Adipocyte (in vitro differentiated cells): ENCODE data around the gene DAZ1.
"Not testable (repeated sequence)": the region's sequence is repeated elsewhere in the genome, so short reads cannot be mapped to it uniquely, and the experiment has no call there.

Experiments used
- DNase-seq: peaks from one replicate; pipeline ENCODE4 v3.0.0-alpha.2; 2015; ENCODE audit warnings: low read depth
- H3K27me3 ChIP-seq: replicated peaks from 2 replicates; pipeline ENCODE4 v1.7.0; 2013; ENCODE audit warnings: mild to moderate bottlenecking, low read length, moderate library complexity; ENCODE audit not compliant: control insufficient read depth, insufficient read depth
- H3K36me3 ChIP-seq: 2 replicates; pipeline ENCODE4 v1.7.0; 2013; ENCODE audit warnings: low read length, mild to moderate bottlenecking, moderate library complexity; ENCODE audit not compliant: control insufficient read depth, insufficient read depth, severe bottlenecking
- H3K4me1 ChIP-seq: 2 replicates; pipeline ENCODE4 v1.7.0; 2013; ENCODE audit warnings: mild to moderate bottlenecking, low read length, moderate library complexity; ENCODE audit not compliant: control insufficient read depth, insufficient read depth
- H3K4me3 ChIP-seq: 2 replicates; pipeline ENCODE4 v1.7.0; 2013; ENCODE audit warnings: mild to moderate bottlenecking, low read length, moderate library complexity
- H3K9ac ChIP-seq: 2 replicates; pipeline ENCODE4 v1.7.0; 2013; ENCODE audit warnings: mild to moderate bottlenecking, low read length, moderate library complexity
- H3K9me3 ChIP-seq: 2 replicates; pipeline ENCODE4 v1.7.0; 2013; ENCODE audit warnings: mild to moderate bottlenecking, low read length, moderate library complexity; ENCODE audit not compliant: control insufficient read depth

Gene DAZ1, protein sequence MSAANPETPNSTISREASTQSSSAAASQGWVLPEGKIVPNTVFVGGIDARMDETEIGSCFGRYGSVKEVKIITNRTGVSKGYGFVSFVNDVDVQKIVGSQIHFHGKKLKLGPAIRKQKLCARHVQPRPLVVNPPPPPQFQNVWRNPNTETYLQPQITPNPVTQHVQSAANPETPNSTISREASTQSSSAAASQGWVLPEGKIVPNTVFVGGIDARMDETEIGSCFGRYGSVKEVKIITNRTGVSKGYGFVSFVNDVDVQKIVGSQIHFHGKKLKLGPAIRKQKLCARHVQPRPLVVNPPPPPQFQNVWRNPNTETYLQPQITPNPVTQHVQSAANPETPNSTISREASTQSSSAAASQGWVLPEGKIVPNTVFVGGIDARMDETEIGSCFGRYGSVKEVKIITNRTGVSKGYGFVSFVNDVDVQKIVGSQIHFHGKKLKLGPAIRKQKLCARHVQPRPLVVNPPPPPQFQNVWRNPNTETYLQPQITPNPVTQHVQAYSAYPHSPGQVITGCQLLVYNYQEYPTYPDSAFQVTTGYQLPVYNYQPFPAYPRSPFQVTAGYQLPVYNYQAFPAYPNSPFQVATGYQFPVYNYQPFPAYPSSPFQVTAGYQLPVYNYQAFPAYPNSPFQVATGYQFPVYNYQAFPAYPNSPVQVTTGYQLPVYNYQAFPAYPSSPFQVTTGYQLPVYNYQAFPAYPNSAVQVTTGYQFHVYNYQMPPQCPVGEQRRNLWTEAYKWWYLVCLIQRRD

DNA sequence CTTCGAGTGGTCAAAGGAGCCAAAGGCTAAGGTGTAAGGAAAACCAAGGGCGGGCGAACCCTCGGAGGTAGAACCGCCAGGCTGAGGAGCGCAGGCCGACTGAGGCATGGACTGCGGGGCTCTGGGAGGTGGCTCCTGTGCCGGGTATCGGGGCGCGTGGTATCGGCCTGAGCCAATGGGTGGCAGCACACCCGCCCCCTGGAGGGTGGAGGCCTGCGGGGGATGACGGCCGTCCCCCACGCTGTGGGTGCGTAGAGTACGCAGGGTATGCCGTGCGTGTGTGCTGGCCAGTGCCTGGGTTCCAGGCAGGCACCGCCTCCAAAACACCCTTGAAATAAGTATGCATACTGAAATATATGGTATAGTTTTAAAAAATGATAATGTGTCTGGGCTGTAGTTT is at the start of gene DAZ1:
Gene DAZ1 (minus strand): TSS at position 101 of the 400 bp plus-strand sequence. CDS start 208 bp downstream, outside the sequence.
- H3K9ac ChIP-seq, H3K27me3 ChIP-seq, H3K4me1 ChIP-seq, H3K36me3 ChIP-seq, H3K4me3 ChIP-seq, DNase-seq, H3K9me3 ChIP-seq: not testable (repeated sequence)

DNA sequence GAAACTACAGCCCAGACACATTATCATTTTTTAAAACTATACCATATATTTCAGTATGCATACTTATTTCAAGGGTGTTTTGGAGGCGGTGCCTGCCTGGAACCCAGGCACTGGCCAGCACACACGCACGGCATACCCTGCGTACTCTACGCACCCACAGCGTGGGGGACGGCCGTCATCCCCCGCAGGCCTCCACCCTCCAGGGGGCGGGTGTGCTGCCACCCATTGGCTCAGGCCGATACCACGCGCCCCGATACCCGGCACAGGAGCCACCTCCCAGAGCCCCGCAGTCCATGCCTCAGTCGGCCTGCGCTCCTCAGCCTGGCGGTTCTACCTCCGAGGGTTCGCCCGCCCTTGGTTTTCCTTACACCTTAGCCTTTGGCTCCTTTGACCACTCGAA is 20.4 kb upstream of the DAZ1 start, which contains the start of gene DAZ2:
Gene DAZ2 (plus strand): TSS at position 301 of the 400 bp plus-strand sequence. CDS start 208 bp downstream, outside the sequence.
- H3K36me3 ChIP-seq, DNase-seq, H3K27me3 ChIP-seq, H3K4me3 ChIP-seq, H3K9ac ChIP-seq, H3K4me1 ChIP-seq, H3K9me3 ChIP-seq: not testable (repeated sequence)

DNA sequence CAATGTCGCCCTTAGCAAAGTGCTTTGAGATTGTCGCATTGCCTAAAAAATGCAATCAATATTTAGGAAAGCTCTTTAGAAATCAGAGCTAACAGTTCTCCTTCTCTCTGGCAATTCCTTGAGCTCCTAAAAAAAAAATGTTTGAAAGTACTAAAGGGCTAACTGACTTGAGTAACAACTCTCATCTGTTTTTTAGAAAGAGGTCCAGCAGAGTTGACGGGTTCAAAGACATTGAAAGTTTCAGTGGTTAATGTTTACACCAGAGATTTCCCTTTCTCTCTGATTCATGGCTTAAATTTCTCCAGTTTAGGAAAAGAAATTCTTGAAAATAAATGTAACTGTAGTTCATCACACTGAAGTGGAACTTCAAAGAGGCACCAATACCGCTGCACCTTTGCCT is 11.9 kb upstream of the DAZ1 start:
- not testable (repeated sequence) for DNase-seq, H3K4me1 ChIP-seq, H3K9me3 ChIP-seq, H3K27me3 ChIP-seq, H3K4me3 ChIP-seq, H3K9ac ChIP-seq, H3K36me3 ChIP-seq

DNA sequence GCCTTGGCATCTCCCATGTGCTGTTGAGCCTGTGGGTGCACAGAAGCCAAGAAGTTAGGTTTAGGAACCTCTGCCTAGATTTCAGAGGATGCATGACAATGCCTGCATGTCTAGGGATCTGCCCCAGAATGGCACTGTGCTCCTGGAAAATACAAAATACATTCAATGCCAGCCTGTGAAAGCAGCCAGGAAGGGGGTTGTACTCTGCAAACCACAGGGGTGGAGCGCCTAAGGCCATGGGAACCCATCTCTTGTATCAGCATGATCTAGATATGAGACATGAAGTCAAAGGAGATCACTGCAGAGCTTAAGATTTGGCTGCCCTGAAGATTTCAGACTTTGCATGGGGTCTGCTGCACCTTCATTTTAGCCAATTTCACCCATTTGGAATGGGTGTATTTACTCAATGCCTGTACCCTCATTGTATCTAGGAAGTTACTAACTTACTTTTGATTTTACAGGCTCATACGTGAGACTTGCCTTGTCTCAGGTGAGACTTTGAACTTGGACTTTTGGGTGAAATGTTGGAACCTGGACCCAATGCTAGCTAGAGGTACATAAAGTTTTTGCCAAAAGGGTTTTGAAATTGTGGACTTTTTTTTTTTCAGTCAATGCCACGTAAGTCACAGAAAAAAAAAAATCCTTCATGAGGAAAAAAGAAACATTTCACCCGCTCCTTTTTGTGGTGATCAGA is 11.1 kb upstream of the DAZ1 start:
- H3K4me3 ChIP-seq, H3K4me1 ChIP-seq, DNase-seq, H3K36me3 ChIP-seq, H3K27me3 ChIP-seq, H3K9me3 ChIP-seq, H3K9ac ChIP-seq: not testable (repeated sequence)

DNA sequence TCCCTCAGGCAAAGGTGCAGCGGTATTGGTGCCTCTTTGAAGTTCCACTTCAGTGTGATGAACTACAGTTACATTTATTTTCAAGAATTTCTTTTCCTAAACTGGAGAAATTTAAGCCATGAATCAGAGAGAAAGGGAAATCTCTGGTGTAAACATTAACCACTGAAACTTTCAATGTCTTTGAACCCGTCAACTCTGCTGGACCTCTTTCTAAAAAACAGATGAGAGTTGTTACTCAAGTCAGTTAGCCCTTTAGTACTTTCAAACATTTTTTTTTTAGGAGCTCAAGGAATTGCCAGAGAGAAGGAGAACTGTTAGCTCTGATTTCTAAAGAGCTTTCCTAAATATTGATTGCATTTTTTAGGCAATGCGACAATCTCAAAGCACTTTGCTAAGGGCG is 8.6 kb upstream of the DAZ1 start:
- H3K4me1 ChIP-seq, H3K4me3 ChIP-seq, H3K9me3 ChIP-seq, H3K9ac ChIP-seq, DNase-seq, H3K36me3 ChIP-seq, H3K27me3 ChIP-seq: not testable (repeated sequence)
